Activated naive CD8-positive, alpha-beta T cell treated with anti-CD3 and anti-CD28 coated beads, Interleukin-2, amount 10 ng/mL, durations not matched to agents 7 days and 5 days (primary cell): ENCODE measurements around the gene REPS2. TPM values are rescaled to one million over a fixed set of nuclear protein-coding genes. Genes with fewer than 3 reads are reported as not detected.

Experiments used
- ATAC-seq: fragments of 150-1000 bp; cut with Tn5 transposase; one replicate; pipeline ENCODE4 v1.10.0; 2021; ENCODE audit warnings: low read depth, moderate library complexity
- POLR2A ChIA-PET: fragments of 350-600 bp; sonication (Branson Sonifier 250); formaldehyde crosslinking; loops from one replicate; lab custom pipeline; 2021; ENCODE audit warnings: antibody characterized with exemption; lab: Charles Lee
- DNase-seq: peaks from one replicate; pipeline ENCODE4 v3.0.0; 2021
- H3K27ac Mint-ChIP-seq: one replicate; pipeline ENCODE4 v1.8.0; 2022; ENCODE audit warnings: mild to moderate bottlenecking, mixed read lengths
- H3K27me3 Mint-ChIP-seq: one replicate; pipeline ENCODE4 v1.8.0; 2022; ENCODE audit warnings: mild to moderate bottlenecking, moderate library complexity, mixed read lengths
- H3K36me3 Mint-ChIP-seq: one replicate; pipeline ENCODE4 v1.8.0; 2021; ENCODE audit warnings: mild to moderate bottlenecking, mixed read lengths
- H3K4me1 Mint-ChIP-seq: one replicate; pipeline ENCODE4 v1.8.0; 2021; ENCODE audit warnings: mixed read lengths
- H3K4me3 Mint-ChIP-seq: one replicate; pipeline ENCODE4 v1.8.0; 2022; ENCODE audit warnings: mild to moderate bottlenecking, moderate library complexity, mixed read lengths
- H3K9me3 Mint-ChIP-seq: one replicate; pipeline ENCODE4 v1.8.0; 2021; ENCODE audit warnings: mixed read lengths
- total RNA-seq, 2 experiments: library from RNA; stranded (reverse); gene quantifications; one replicate each; pipeline ENCODE4 v1.2.3, GENCODE V29; 2021

The REPS2 gene
- total RNA-seq, 2 experiments from 2014 or later: 0.08 to 0.31 TPM

GRCh38 chrX:16975233-16975632 lies 28.8 kb downstream of the REPS2 start:
- Mint-ChIP-seq H3K4me3 (no peak overlapping the region), H3K27me3 (peaks cover 7% of the 10 kb centered on the region), H3K27ac (no peak overlapping the region), H3K36me3 (no peaks in the 10 kb centered on the region), H3K4me1 (no peaks in the 10 kb centered on the region), H3K9me3 (no peaks in the 10 kb centered on the region)
- DNase-seq (no peak), ATAC-seq (no peak)
- POLR2A ChIA-PET: no interaction called here

- Mint-ChIP-seq H3K4me1 (no peaks in the 10 kb centered on the region), H3K27me3 (peaks cover 3% of the 10 kb centered on the region), H3K36me3 (no peaks in the 10 kb centered on the region), H3K4me3 (no peak overlapping the region), H3K9me3 (no peaks in the 10 kb centered on the region), H3K27ac (no peak overlapping the region)
- no peak for DNase-seq
- POLR2A ChIA-PET: no interaction called here
- no peak for ATAC-seq
Observed at GRCh38 chrX:16977771-16978170, 31.3 kb downstream of the REPS2 start.

DNA sequence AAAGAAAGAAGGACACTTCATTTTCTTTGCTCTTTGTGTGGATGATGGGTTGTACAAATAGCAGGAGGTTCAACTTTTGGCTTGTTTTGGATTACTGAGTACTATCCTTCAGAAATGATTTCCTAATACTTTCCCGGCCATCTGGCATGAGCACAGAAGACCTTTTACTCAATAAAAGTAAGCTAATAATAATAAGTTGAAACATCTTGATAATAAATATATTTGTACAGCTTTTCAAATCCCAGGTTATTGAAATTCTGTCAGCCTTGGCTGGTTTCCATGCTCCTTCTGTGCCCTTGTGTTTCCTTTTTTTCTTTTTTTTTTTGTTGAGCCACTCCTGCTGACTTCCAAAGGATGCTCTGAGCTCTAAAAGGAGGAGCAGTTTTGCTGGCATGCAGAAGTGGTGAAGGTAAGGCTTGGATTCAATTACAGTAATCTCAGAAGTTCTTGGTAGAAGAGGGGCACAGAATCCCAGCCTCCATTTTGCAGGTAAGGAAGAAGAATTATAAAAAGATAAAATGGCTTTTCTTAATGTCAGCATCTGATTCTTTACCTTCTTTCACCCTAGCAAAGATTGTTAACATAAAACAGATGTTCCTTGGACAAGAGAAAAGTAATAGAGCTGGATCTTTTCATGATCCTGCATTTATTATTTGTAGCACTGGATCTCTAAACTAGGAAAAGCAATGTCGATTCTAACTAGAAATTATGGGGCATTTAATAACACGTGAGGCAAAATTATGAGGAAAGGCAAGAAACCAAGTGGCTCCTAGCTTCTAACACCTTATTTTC lies 31.9 kb downstream of the REPS2 start:
- Mint-ChIP-seq H3K4me3 (no peak overlapping the region), H3K4me1 (no peaks in the 10 kb centered on the region), H3K27ac (no peak overlapping the region), H3K27me3 (peaks cover 3% of the 10 kb centered on the region), H3K9me3 (no peaks in the 10 kb centered on the region), H3K36me3 (no peaks in the 10 kb centered on the region)
- POLR2A ChIA-PET: no interaction called here
- ATAC-seq (no peak), DNase-seq (no peak)

DNA sequence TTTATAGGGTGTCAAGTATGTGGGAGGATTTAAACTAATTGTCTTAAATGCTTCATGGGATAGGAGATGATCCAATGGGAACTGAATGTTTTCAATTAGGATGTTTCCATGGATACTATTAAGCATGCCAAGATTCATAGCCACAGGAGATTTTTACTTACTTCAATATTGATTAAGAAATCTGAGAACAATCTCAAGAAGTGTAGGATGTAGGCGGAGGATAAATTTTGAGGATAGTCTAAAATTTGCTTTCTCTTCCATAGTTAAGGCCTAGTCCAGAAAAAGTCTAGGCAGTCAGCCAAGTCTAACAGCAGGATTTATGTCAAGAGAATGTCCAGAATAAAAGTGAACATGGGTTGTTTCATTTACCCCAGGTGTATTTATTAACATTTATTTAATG lies 32.8 kb downstream of the REPS2 start:
- H3K4me3 Mint-ChIP-seq: no peak overlapping the region
- peaks cover 3% of the 10 kb centered on the region for H3K27me3 Mint-ChIP-seq
- no peak for ATAC-seq
- H3K4me1 Mint-ChIP-seq: no peaks in the 10 kb centered on the region
- no peaks in the 10 kb centered on the region for H3K9me3 Mint-ChIP-seq
- no peak for DNase-seq
- H3K36me3 Mint-ChIP-seq: no peaks in the 10 kb centered on the region
- POLR2A ChIA-PET: no interaction called here
- H3K27ac Mint-ChIP-seq: no peak overlapping the region

GRCh38 chrX:16981209-16981608 lies 34.8 kb downstream of the REPS2 start:
- H3K9me3 Mint-ChIP-seq: no peaks in the 10 kb centered on the region
- no peaks in the 10 kb centered on the region for H3K27me3 Mint-ChIP-seq
- POLR2A ChIA-PET: no interaction called here
- ATAC-seq (no peak), DNase-seq (no peak)
- no peaks in the 10 kb centered on the region for H3K4me1 Mint-ChIP-seq
- H3K36me3 Mint-ChIP-seq: no peaks in the 10 kb centered on the region
- H3K27ac Mint-ChIP-seq: no peak overlapping the region
- H3K4me3 Mint-ChIP-seq: no peak overlapping the region

- Mint-ChIP-seq H3K4me1 (no peaks in the 10 kb centered on the region), H3K27ac (no peak overlapping the region), H3K27me3 (no peaks in the 10 kb centered on the region), H3K36me3 (no peaks in the 10 kb centered on the region), H3K4me3 (no peak overlapping the region), H3K9me3 (no peaks in the 10 kb centered on the region)
- DNase-seq: no peak
- POLR2A ChIA-PET: no interaction called here
- no peak for ATAC-seq
Observed at GRCh38 chrX:16981980-16982379, 35.5 kb downstream of the REPS2 start.

DNA sequence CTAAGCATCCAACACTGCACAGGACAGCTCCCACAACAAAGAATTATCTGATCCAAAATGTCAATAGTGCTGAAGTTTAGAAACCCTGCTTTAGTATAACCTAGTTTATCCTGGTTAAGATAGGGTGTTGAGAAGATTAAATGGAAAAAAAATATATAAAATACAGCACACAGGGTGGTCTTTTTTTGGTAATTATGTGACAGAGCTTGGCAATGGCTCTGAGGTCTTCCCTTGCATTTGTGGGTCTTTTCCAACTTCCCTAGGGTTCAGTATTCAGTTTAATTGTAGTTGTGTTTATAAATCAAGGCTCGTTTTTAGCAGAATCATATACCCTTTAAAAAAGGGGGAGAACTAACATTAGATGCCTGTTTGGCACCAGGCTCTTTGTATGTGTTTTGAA lies 36.6 kb downstream of the REPS2 start:
- H3K4me3 Mint-ChIP-seq: no peak overlapping the region

GRCh38 chrX:16985286-16985685 lies 38.8 kb downstream of the REPS2 start:
- Mint-ChIP-seq H3K9me3 (no peaks in the 10 kb centered on the region), H3K4me1 (no peaks in the 10 kb centered on the region), H3K4me3 (no peak overlapping the region), H3K27ac (no peak overlapping the region), H3K36me3 (no peaks in the 10 kb centered on the region), H3K27me3 (peaks cover 2% of the 10 kb centered on the region)
- no peak for DNase-seq
- POLR2A ChIA-PET: no interaction called here
- no peak for ATAC-seq

More for the DNA sequence above, 36.6 kb downstream of the REPS2 start:
- POLR2A ChIA-PET: no interaction called here
- no peaks in the 10 kb centered on the region for H3K4me1 Mint-ChIP-seq
- no peaks in the 10 kb centered on the region for H3K9me3 Mint-ChIP-seq
- H3K27me3 Mint-ChIP-seq: no peaks in the 10 kb centered on the region
- no peaks in the 10 kb centered on the region for H3K36me3 Mint-ChIP-seq
- ATAC-seq (no peak), DNase-seq (no peak)
- H3K27ac Mint-ChIP-seq: no peak overlapping the region

GRCh38 chrX:16986169-16986568 lies 39.7 kb downstream of the REPS2 start:
- Mint-ChIP-seq H3K27ac (no peak overlapping the region), H3K36me3 (no peaks in the 10 kb centered on the region), H3K9me3 (no peaks in the 10 kb centered on the region), H3K4me1 (no peaks in the 10 kb centered on the region), H3K27me3 (peaks cover 2% of the 10 kb centered on the region), H3K4me3 (no peak overlapping the region)
- DNase-seq: no peak
- POLR2A ChIA-PET: no interaction called here
- ATAC-seq: no peak

GRCh38 chrX:16989750-16990149 lies 43.3 kb downstream of the REPS2 start:
- no peaks in the 10 kb centered on the region for H3K4me1 Mint-ChIP-seq
- H3K4me3 Mint-ChIP-seq: no peak overlapping the region
- H3K9me3 Mint-ChIP-seq: no peaks in the 10 kb centered on the region
- no peak for ATAC-seq
- POLR2A ChIA-PET: no interaction called here
- no peaks in the 10 kb centered on the region for H3K36me3 Mint-ChIP-seq
- DNase-seq: no peak
- H3K27ac Mint-ChIP-seq: no peak overlapping the region
- H3K27me3 Mint-ChIP-seq: peaks cover 2% of the 10 kb centered on the region

DNA sequence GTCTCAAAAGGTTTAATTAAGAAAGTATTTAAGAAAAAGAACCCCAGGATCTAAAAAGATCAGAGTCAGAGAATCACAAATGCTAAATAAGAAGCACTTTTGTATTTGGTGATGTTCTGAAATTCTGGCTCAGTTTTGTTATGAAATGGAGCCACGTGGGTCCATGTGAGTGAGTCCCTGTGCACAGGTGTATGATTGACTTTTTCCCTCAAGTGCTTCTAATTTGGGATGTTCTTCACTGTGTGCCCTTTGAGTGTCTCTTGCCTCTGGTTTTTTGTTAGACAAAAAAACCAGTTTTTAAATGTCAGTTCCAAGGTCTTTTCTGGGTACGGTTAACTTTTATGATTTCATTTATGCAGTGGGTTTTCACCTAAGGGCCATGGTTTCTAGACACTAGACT lies 44.4 kb downstream of the REPS2 start:
- H3K9me3 Mint-ChIP-seq: no peaks in the 10 kb centered on the region
- DNase-seq (no peak), ATAC-seq (no peak)
- H3K4me1 Mint-ChIP-seq: no peaks in the 10 kb centered on the region
- H3K27me3 Mint-ChIP-seq: peaks cover 2% of the 10 kb centered on the region
- no peak overlapping the region for H3K4me3 Mint-ChIP-seq
- POLR2A ChIA-PET: no interaction called here
- no peak overlapping the region for H3K27ac Mint-ChIP-seq
- no peaks in the 10 kb centered on the region for H3K36me3 Mint-ChIP-seq

DNA sequence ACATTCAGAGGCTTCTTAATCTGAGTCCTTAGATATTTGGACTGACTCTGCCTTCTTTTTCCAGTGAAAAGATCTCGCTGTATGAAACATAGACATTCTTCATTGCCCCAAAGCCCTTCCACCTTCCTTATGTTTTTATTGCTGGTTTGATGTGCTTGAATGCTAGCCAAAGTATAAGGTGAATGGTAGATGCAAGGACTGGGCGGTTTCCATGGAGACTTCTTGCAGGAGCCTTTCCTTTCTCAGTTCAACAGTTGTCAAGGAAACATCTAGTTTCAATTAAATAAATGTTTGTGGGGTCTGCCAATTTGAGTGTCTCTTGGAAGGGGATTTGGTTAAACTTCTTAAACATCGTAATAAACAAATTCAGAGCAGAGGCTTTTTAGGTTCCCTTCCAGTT lies 46.0 kb downstream of the REPS2 start:
- H3K4me1 Mint-ChIP-seq: no peaks in the 10 kb centered on the region
- POLR2A ChIA-PET: no interaction called here
- H3K27ac Mint-ChIP-seq: no peak overlapping the region
- ATAC-seq (no peak), DNase-seq (no peak)
- H3K27me3 Mint-ChIP-seq: peaks cover 3% of the 10 kb centered on the region
- no peaks in the 10 kb centered on the region for H3K36me3 Mint-ChIP-seq
- no peaks in the 10 kb centered on the region for H3K9me3 Mint-ChIP-seq
- H3K4me3 Mint-ChIP-seq: no peak overlapping the region

- POLR2A ChIA-PET: no interaction called here
- DNase-seq (no peak), ATAC-seq (no peak)
- Mint-ChIP-seq H3K9me3 (no peaks in the 10 kb centered on the region), H3K27ac (no peak overlapping the region), H3K4me1 (no peaks in the 10 kb centered on the region), H3K4me3 (no peak overlapping the region), H3K27me3 (peaks cover 3% of the 10 kb centered on the region), H3K36me3 (no peaks in the 10 kb centered on the region)
Observed at GRCh38 chrX:16992951-16993350, 46.5 kb downstream of the REPS2 start.

DNA sequence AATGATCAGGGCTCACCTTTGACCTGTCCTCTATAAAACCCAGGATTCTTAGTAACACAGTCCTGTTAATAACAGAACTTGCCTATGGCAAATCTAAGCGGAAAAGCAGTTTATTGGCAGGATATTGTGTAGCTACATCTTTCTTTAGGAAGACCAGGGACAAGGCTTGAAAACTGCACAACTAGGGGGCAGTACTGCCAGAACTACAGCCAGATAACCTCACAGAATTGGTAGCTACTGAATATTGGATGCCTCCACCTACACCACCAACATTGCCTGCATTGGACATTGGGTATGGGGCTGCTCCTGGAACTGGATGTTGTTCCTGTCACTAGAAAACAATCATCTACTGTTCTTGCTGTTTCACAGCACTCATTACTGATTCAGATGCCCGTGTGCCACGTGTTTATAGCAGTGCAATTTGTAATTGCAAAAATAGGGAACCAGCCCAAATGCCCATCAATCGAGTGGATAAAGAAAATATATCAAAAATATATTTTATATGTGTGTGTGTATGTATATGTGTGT lies 47.4 kb downstream of the REPS2 start:
- Mint-ChIP-seq H3K27me3 (peaks cover 6% of the 10 kb centered on the region), H3K9me3 (no peaks in the 10 kb centered on the region), H3K4me1 (no peaks in the 10 kb centered on the region), H3K27ac (no peak overlapping the region), H3K4me3 (no peak overlapping the region), H3K36me3 (no peaks in the 10 kb centered on the region)
- POLR2A ChIA-PET: no interaction called here
- no peak for ATAC-seq
- no peak for DNase-seq
